ENCODE measurements around the gene CAPZA2.

CAPZA2 gene

GRCh38 chr7:116862951-116863670 lies 724 bp downstream of the CAPZA2 start:
- DNase-seq, result no peak

GRCh38 chr7:116863936-116864500 lies 1.6 kb downstream of the CAPZA2 start:
- DNase-seq, result no peak

GRCh38 chr7:116871061-116871700 lies 8.8 kb downstream of the CAPZA2 start:
- no peak for DNase-seq

GRCh38 chr7:116872026-116872425 lies 9.6 kb downstream of the CAPZA2 start:
- DNase-seq, result no peak

GRCh38 chr7:116873619-116874018 lies 11.2 kb downstream of the CAPZA2 start:
- no peak for DNase-seq

- no peak for DNase-seq
Measured at GRCh38 chr7:116876664-116877442, 14.5 kb downstream of the CAPZA2 start.

- no peak for DNase-seq
Measured at GRCh38 chr7:116877443-116878217, 15.2 kb downstream of the CAPZA2 start.

- DNase-seq, result no peak
Measured at GRCh38 chr7:116884691-116885090, 22.3 kb downstream of the CAPZA2 start.

GRCh38 chr7:116885724-116886123 lies 23.3 kb downstream of the CAPZA2 start:
- DNase-seq, result no peak

GRCh38 chr7:116886543-116887156 lies 24.3 kb downstream of the CAPZA2 start:
- DNase-seq, result no peak

GRCh38 chr7:116888895-116889294 lies 26.5 kb downstream of the CAPZA2 start:
- no peak for DNase-seq

GRCh38 chr7:116895849-116896248 lies 33.5 kb downstream of the CAPZA2 start:
- no peak for DNase-seq

- DNase-seq, result no peak
Measured at GRCh38 chr7:116897661-116898060, 35.3 kb downstream of the CAPZA2 start.

GRCh38 chr7:116899308-116899707 lies 36.9 kb downstream of the CAPZA2 start:
- DNase-seq, result no peak

GRCh38 chr7:116901143-116901542 lies 38.8 kb downstream of the CAPZA2 start:
- no peak for DNase-seq

- DNase-seq, result no peak
Measured at GRCh38 chr7:116902867-116903266, 40.5 kb downstream of the CAPZA2 start.

GRCh38 chr7:116906391-116906790 lies 44.0 kb downstream of the CAPZA2 start:
- no peak for DNase-seq

- no peak for DNase-seq
Measured at GRCh38 chr7:116910383-116910782, 48.0 kb downstream of the CAPZA2 start.

GRCh38 chr7:116911801-116912200 lies 49.4 kb downstream of the CAPZA2 start:
- no peak for DNase-seq

- DNase-seq, result no peak
Measured at GRCh38 chr7:116912269-116912909, 50.0 kb downstream of the CAPZA2 start.

- no peak for DNase-seq
Measured at GRCh38 chr7:116918704-116919103, 56.3 kb downstream of the CAPZA2 start.

- DNase-seq, result no peak
Measured at GRCh38 chr7:116920359-116920758, 58.0 kb downstream of the CAPZA2 start.

Measured in activated naive CD4-positive, alpha-beta T cell treated with Interleukin-2 at 50 U/mL for 16 hours (primary cell).